ENCODE results near the gene DDX25.
"Not testable (repeated sequence)": the region's sequence is repeated elsewhere in the genome, so short reads cannot be mapped to it uniquely, and the experiment has no call there.

Gene DDX25

GRCh38 chr11:125903711-125904659 lies at the start of gene DDX25:
Gene DDX25, plus strand, starts transcription at chr11:125904508. Its CDS starts 10 bp downstream, at chr11:125904518.
- no peak for DNase-seq

DNA sequence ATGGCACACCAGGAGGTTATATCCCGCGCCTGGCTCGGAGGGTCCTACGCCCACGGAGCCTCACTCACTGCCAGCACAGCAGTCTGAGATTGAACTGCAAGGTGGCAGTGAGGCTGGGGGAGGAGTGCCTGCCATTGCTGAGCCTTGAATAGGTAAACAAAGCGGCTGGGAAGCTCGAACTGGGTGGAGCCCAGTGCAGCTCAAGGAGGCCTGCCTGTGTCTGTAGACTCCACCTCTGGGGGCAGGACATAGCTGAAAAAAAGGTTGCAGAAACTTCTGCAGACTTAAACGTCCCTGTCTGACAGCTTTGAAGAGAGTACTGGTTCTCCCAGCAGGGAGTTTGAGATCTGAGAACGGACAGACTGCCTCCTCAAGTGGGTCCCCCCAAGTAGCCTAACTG lies 46.6 kb upstream of the DDX25 start:
- DNase-seq, result not testable (repeated sequence)

- not testable (repeated sequence) for DNase-seq
These were observed 41.5 kb upstream of the DDX25 start for GRCh38 chr11:125862786-125863185.

DNA sequence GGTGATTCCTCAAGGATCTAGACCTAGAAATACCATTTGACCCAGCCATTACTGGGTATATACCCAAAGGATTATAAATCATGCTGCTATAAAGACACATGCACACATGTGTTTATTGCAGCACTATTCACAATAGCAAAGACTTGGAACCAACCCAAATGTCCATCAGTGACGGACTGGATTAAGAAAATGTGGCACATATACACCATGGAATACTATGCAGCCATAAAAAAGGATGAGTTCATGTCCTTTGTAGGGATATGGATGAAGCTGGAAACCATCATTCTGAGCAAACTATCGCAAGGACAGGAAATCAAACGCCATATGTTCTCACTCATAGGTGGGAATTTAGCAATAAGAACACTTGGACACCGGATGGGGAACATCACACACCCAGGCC lies 39.0 kb upstream of the DDX25 start:
- DNase-seq, result not testable (repeated sequence)

GRCh38 chr11:125869521-125869920 lies 34.8 kb upstream of the DDX25 start:
- DNase-seq, result no peak

- DNase-seq, result peak; percentile 15
These were observed 32.7 kb upstream of the DDX25 start for GRCh38 chr11:125871391-125872137.

- DNase-seq, result no peak
These were observed 32.2 kb upstream of the DDX25 start for GRCh38 chr11:125872138-125872491.

- no peak for DNase-seq
These were observed 30.3 kb upstream of the DDX25 start for GRCh38 chr11:125873881-125874555.

- DNase-seq, result peak; percentile 55
These were observed 29.7 kb upstream of the DDX25 start for GRCh38 chr11:125874556-125875124.

GRCh38 chr11:125881291-125881690 lies 23.0 kb upstream of the DDX25 start:
- no peak for DNase-seq

DNA sequence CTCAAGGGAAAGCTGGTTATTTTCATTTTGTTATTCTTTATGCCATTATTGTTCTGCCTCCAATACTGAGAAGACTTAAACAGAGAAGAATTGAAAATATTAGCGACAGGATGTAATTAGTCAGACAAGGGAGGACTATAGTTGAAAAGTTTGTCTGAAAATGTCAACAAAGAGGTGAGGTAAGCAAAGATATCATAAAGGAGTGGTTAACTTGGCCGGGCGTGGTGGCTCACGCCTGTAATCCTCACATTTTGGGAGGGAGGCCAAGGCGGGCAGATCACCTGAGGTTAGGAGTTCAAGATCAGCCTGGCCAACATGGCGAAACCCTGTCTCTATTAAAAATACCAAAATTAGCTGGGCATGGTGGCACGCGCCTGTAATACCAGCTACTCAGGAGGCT lies 20.9 kb upstream of the DDX25 start:
- DNase-seq, result no peak

GRCh38 chr11:125886997-125887372 lies 17.3 kb upstream of the DDX25 start:
- peak; percentile 58 for DNase-seq

- peak; percentile 95 for DNase-seq
These were observed 16.7 kb upstream of the DDX25 start, which contains the start of gene HYLS1 for GRCh38 chr11:125887373-125888324. Gene HYLS1, plus strand, starts transcription at chr11:125887668. Its CDS starts 11,701 bp downstream, at chr11:125899369.

GRCh38 chr11:125890447-125891100 lies 13.7 kb upstream of the DDX25 start:
- no peak for DNase-seq

DNA sequence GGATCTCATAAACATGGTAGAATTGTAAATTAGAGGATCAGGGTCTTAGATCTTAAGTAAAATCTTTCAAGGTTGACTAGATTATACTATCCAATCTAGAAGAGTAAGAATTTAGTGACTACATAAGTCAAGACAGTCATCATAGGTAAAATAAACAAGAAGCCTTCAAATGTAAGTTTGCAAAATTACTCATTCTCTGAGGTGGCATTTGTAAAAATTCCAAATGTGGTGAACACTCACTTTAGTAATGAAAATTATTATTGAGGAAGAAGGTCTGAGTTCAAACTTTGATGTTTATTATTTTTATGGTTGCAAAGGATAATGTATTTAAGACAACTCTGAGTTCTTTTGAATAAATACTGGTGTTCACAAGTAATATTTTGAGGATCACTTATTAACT lies 12.2 kb upstream of the DDX25 start:
- DNase-seq, result no peak

DNA sequence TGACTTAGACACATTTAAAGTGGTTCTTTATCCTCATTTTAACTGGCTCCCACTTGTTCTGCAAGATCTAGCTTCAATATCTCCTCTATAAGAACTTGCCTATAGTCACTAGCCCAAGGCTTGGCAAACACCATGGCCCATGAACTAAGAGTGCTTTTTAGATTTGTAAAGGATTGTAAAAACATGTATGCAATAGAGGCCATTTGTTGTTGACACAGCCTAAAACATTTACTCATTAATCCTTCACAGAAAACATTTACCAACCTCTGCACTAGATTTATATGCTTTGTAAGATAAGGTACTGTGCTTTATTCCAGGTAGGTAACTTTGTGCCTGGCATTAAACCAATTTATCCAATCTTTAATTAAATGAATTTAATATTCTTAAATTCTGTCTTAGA lies 11.3 kb upstream of the DDX25 start:
- no peak for DNase-seq

DNA sequence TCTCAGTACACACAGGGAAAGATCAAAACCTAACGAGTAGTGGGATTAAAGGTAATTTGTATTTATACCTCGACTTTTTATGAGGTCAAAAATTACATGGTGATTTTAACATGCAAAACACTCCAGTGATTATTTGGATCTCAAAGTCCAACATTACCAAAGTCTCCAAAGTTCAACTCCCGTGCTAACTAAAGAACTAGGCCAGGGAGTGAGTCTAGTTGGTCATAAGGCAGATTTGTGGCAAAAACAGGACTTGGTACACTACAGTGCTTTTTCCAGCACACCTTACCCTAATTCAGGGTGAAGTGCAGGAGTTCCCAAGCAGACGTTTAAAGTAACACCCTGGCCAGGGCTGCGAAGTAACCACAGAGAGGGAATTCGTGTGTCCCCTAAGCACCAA lies 2.4 kb upstream of the DDX25 start:
- DNase-seq, result no peak

DNA sequence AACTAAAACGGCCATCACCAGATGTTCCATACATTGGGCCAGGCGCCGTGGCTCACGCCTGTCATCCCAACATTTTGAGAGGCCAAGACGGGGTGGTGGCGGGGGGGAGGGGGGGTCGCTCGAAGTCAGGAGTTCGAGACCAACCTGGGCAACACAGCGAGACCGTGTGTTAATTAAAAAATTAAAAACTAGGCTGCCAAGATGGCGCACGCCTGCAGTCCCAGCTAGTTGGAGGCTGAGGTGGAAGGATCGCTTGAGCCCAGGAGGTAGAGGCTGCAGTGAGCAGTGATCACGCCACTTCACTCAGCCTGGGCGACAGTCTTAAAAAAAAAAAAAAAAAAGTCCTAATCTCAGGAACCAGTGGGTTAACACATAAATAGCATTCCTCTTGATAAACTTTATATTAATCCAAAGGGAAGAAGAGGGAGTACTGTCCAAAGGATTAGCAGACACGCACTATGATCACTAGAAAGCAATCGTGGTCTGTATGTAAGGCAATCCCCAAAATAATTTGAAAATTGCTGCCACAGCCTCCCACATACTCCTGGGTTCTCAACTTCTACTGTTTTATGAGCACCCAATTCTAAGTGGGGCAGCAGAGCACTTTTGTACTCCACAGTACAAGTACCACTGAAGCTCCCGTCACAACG lies 1.9 kb upstream of the DDX25 start:
- no peak for DNase-seq

GRCh38 chr11:125902927-125903710 lies 1.2 kb upstream of the DDX25 start, which contains the start of gene PUS3:
Gene PUS3, minus strand, starts transcription at chr11:125903206. Its CDS starts 6,922 bp downstream, at chr11:125896284.
- peak; percentile 89 for DNase-seq

GRCh38 chr11:125904678-125905077 lies 370 bp downstream of the DDX25 start:
- DNase-seq, result no peak

Measured in CD4-positive, alpha-beta T cell treated with Interleukin-17A for 4 hours (primary cell).